Neural cell (in vitro differentiated cells): ENCODE data around the gene CCKAR. TPM values are rescaled to one million over a fixed set of nuclear protein-coding genes. Genes with fewer than 3 reads are reported as not detected.

Experiments
- H2AFZ ChIP-seq: fragments of 200-600, 300-800 bp; sonication (generic), shearing (Covaris generic); 2 replicates; pipeline ENCODE4 v1.6.0; 2014; ENCODE audit warnings: low read depth, mild to moderate bottlenecking, antibody characterized with exemption, low read length, moderate library complexity
- H3F3A ChIP-seq: fragments of 200-600 bp; shearing (Covaris generic); 2 replicates; pipeline ENCODE4 v1.6.1; 2016; ENCODE audit warnings: mild to moderate bottlenecking, moderate library complexity, mixed read lengths, antibody characterized with exemption, low read length; ENCODE audit not compliant: insufficient read depth, poor library complexity, severe bottlenecking
- H3K27ac ChIP-seq: fragments of 200-600, 300-800 bp; sonication (generic), shearing (Covaris generic); 2 replicates; pipeline ENCODE4 v1.5.1; 2014; ENCODE audit warnings: mild to moderate bottlenecking, low read length, moderate library complexity
- H3K27me3 ChIP-seq: fragments of 300-800, 200-600 bp; sonication (generic), shearing (Covaris generic); 2 replicates; pipeline ENCODE4 v1.6.0; 2014; ENCODE audit warnings: mild to moderate bottlenecking, low read depth, low read length, moderate library complexity; ENCODE audit not compliant: insufficient read depth
- H3K36me3 ChIP-seq: fragments of 300-800, 200-600 bp; sonication (generic), shearing (Covaris generic); 2 replicates; pipeline ENCODE4 v1.5.1; 2014; ENCODE audit warnings: mild to moderate bottlenecking, antibody characterized with exemption, low read length, moderate library complexity; ENCODE audit not compliant: insufficient read depth
- H3K4me2 ChIP-seq: fragments of 300-800, 200-600 bp; sonication (generic), shearing (Covaris generic); 2 replicates; pipeline ENCODE4 v1.6.0; 2014; ENCODE audit warnings: mild to moderate bottlenecking, low read length
- H3K4me3 ChIP-seq: fragments of 300-800, 200-600 bp; sonication (generic), shearing (Covaris generic); 2 replicates; pipeline ENCODE4 v1.5.1; 2014; ENCODE audit warnings: mild to moderate bottlenecking, low read length, moderate library complexity
- H3K79me2 ChIP-seq: fragments of 200-600 bp; shearing (Covaris generic); replicated peaks from 2 replicates; pipeline ENCODE4 v1.6.0; 2014; ENCODE audit warnings: mild to moderate bottlenecking, low read length, moderate library complexity; ENCODE audit not compliant: insufficient read depth
- H3K9ac ChIP-seq: fragments of 300-800, 200-600 bp; sonication (generic), shearing (Covaris generic); 2 replicates; pipeline ENCODE4 v1.6.1; 2016; ENCODE audit warnings: mild to moderate bottlenecking, low read length, mixed read lengths
- H3K9me2 ChIP-seq: fragments of 200-600 bp; shearing (Covaris generic); 2 replicates; pipeline ENCODE4 v1.6.1; 2016; ENCODE audit warnings: mild to moderate bottlenecking, low read length, mixed read lengths; ENCODE audit not compliant: insufficient read depth
- H3K9me3 ChIP-seq: fragments of 200-600, 300-800 bp; sonication (generic), shearing (Covaris generic); 2 replicates; pipeline ENCODE4 v1.6.1; 2016; ENCODE audit warnings: mild to moderate bottlenecking, mixed run types, low read length, moderate library complexity, mixed read lengths
- H4K20me1 ChIP-seq: fragments of 200-600 bp; shearing (Covaris generic); 2 replicates; pipeline ENCODE4 v1.6.1; 2016; ENCODE audit warnings: mild to moderate bottlenecking, mixed run types; ENCODE audit not compliant: insufficient read depth
- CTCF ChIP-seq: fragments of 450-650 bp; IDR thresholded peaks from 2 replicates; pipeline ENCODE4 v1.5.1; 2014; ENCODE audit warnings: antibody characterized with exemption, mild to moderate bottlenecking, moderate library complexity; ENCODE audit not compliant: poor library complexity, severe bottlenecking
- EP300 ChIP-seq: fragments of 450-650 bp; conservative IDR thresholded peaks from 2 replicates; pipeline ENCODE4 v1.6.1; 2014; ENCODE audit warnings: antibody characterized with exemption, mild to moderate bottlenecking, moderate library complexity; ENCODE audit not compliant: poor library complexity, severe bottlenecking
- EZH2 ChIP-seq: fragments of 200-600, 300-800 bp; shearing (Covaris generic), sonication (generic); IDR thresholded peaks from 2 replicates; pipeline ENCODE4 v1.6.1; 2014; ENCODE audit warnings: antibody characterized with exemption, low read length, borderline replicate concordance, mild to moderate bottlenecking; ENCODE audit not compliant: insufficient read depth, poor library complexity, severe bottlenecking
- MXI1 ChIP-seq: fragments of 450-650 bp; conservative IDR thresholded peaks from 2 replicates; pipeline ENCODE4 v1.6.1; 2014; ENCODE audit warnings: antibody characterized with exemption, mild to moderate bottlenecking; ENCODE audit not compliant: poor library complexity, severe bottlenecking
- POLR2AphosphoS5 ChIP-seq: IDR thresholded peaks from 2 replicates; pipeline ENCODE4 v1.6.1; 2012
- RAD21 ChIP-seq: fragments of 450-650 bp; conservative IDR thresholded peaks from 2 replicates; pipeline ENCODE4 v1.6.1; 2014; ENCODE audit warnings: antibody characterized with exemption, mild to moderate bottlenecking, moderate library complexity
- REST ChIP-seq: IDR thresholded peaks from 2 replicates; pipeline ENCODE4 v1.6.1; 2012; ENCODE audit warnings: borderline replicate concordance
- SMC3 ChIP-seq: fragments of 450-650 bp; conservative IDR thresholded peaks from 2 replicates; pipeline ENCODE4 v1.6.1; 2014; ENCODE audit warnings: antibody characterized with exemption, mild to moderate bottlenecking, moderate library complexity; ENCODE audit not compliant: poor library complexity
- TAF1 ChIP-seq: IDR thresholded peaks from 2 replicates; pipeline ENCODE4 v1.6.1; 2012; ENCODE audit warnings: low read depth
- polyA plus RNA-seq: library from polyadenylated mRNA; depleted of rRNA; stranded (reverse); fragments of >200 nt; gene quantifications from 2 replicates; pipeline ENCODE4 v1.2.3, GENCODE V29; 2014

Gene CCKAR
- polyA plus RNA-seq, 1 donor from 2014 or later, result not detected

GRCh38 chr4:26466578-26467270 is 23.6 kb downstream of the CCKAR start:
- TF ChIP-seq RAD21, result no peak
- TF ChIP-seq MXI1, result no peak
- TF ChIP-seq EP300, result no peak
- TF ChIP-seq TAF1, result no peak
- TF ChIP-seq POLR2AphosphoS5, result no peak
- no peak for TF ChIP-seq SMC3
- no peak for TF ChIP-seq CTCF
- TF ChIP-seq EZH2, result no peak
- no peak for TF ChIP-seq REST
- Histone ChIP-seq H3K27ac (no peak overlapping the region), H3K27me3 (no peaks in the 10 kb centered on the region), H3K4me3 (no peak overlapping the region), H3K9ac (no peak overlapping the region), H2AFZ (no peak overlapping the region), H3K9me2 (no peaks in the 10 kb centered on the region), H3K79me2 (no peaks in the 10 kb centered on the region), H3K4me2 (no peak overlapping the region), H3K36me3 (no peaks in the 10 kb centered on the region), H3F3A (no peaks in the 10 kb centered on the region), H4K20me1 (no peaks in the 10 kb centered on the region), H3K9me3 (no peaks in the 10 kb centered on the region)

- H3K4me3 ChIP-seq, result no peak overlapping the region
- H3K9ac ChIP-seq, result no peak overlapping the region
These were observed 25.7 kb downstream of the CCKAR start for GRCh38 chr4:26464420-26465095.

More at GRCh38 chr4:26464420-26465095, 25.7 kb downstream of the CCKAR start:
- Histone ChIP-seq H4K20me1 (no peaks in the 10 kb centered on the region), H3F3A (no peaks in the 10 kb centered on the region), H3K27me3 (no peaks in the 10 kb centered on the region), H3K27ac (no peak overlapping the region), H3K79me2 (no peaks in the 10 kb centered on the region), H3K4me2 (no peak overlapping the region), H3K9me2 (no peaks in the 10 kb centered on the region), H2AFZ (no peak overlapping the region), H3K36me3 (no peaks in the 10 kb centered on the region), H3K9me3 (no peaks in the 10 kb centered on the region)
- TF ChIP-seq SMC3 (no peak), REST (no peak), MXI1 (no peak), RAD21 (no peak), CTCF (no peak), POLR2AphosphoS5 (no peak), EP300 (no peak)
